MM.1S (cell line): ENCODE data around the gene TMCO4.

Experiments used
- DNase-seq: peaks from one replicate; pipeline ENCODE4 v3.0.0-alpha.2; 2015
- H2AFZ ChIP-seq: fragments of 300-600 bp; sonication (generic); 2 replicates; pipeline ENCODE4 v1.6.0; 2016; ENCODE audit warnings: antibody characterized with exemption, low read length
- H3F3A ChIP-seq: fragments of 300-600 bp; sonication (generic); 2 replicates; pipeline ENCODE4 v1.6.1; 2016; ENCODE audit warnings: mild to moderate bottlenecking, antibody characterized with exemption, low read length, moderate library complexity, mixed read lengths; ENCODE audit not compliant: insufficient read depth
- H3K27ac ChIP-seq: fragments of 300-600 bp; sonication (generic); 2 replicates; pipeline ENCODE4 v1.5.1; 2016; ENCODE audit warnings: mild to moderate bottlenecking, low read length
- H3K27me3 ChIP-seq: fragments of 300-600 bp; sonication (generic); replicated peaks from 2 replicates; pipeline ENCODE4 v1.6.0; 2016; ENCODE audit warnings: low read length; ENCODE audit not compliant: insufficient read depth
- H3K36me3 ChIP-seq: fragments of 300-600 bp; sonication (generic); replicated peaks from 2 replicates; pipeline ENCODE4 v1.6.1; 2016; ENCODE audit warnings: mild to moderate bottlenecking, low read length, mixed read lengths; ENCODE audit not compliant: insufficient read depth
- H3K4me1 ChIP-seq: fragments of 300-600 bp; sonication (generic); 2 replicates; pipeline ENCODE4 v1.6.1; 2016; ENCODE audit warnings: low read length, mixed read lengths
- H3K4me2 ChIP-seq: fragments of 300-600 bp; sonication (generic); 2 replicates; pipeline ENCODE4 v1.6.0; 2016; ENCODE audit warnings: low read depth, low read length
- H3K4me3 ChIP-seq: fragments of 300-600 bp; sonication (generic); 2 replicates; pipeline ENCODE4 v1.5.1; 2016; ENCODE audit warnings: low read length, mixed read lengths
- H3K79me2 ChIP-seq: fragments of 300-600 bp; sonication (generic); 2 replicates; pipeline ENCODE4 v1.6.1; 2016; ENCODE audit warnings: mixed run types, low read length, mixed read lengths
- H3K9ac ChIP-seq: fragments of 300-600 bp; sonication (generic); 2 replicates; pipeline ENCODE4 v1.6.1; 2016; ENCODE audit warnings: low read length, mixed read lengths
- H3K9me2 ChIP-seq: fragments of 300-600 bp; sonication (generic); replicated peaks from 2 replicates; pipeline ENCODE4 v1.6.1; 2016; ENCODE audit warnings: mild to moderate bottlenecking, low read length, mixed read lengths; ENCODE audit not compliant: insufficient read depth
- H3K9me3 ChIP-seq: fragments of 300-600 bp; sonication (generic); replicated peaks from 2 replicates; pipeline ENCODE4 v1.6.1; 2016; ENCODE audit warnings: mild to moderate bottlenecking, low read length, mixed read lengths; ENCODE audit not compliant: insufficient read depth
- H4K20me1 ChIP-seq: fragments of 300-600 bp; sonication (generic); 2 replicates; pipeline ENCODE4 v1.6.1; 2016; ENCODE audit warnings: mild to moderate bottlenecking, low read length, moderate library complexity, mixed read lengths; ENCODE audit not compliant: insufficient read depth
- CTCF ChIP-seq: fragments of 300-600 bp; sonication (generic); IDR thresholded peaks from 2 replicates; pipeline ENCODE4 v1.5.1; 2016; ENCODE audit warnings: antibody characterized with exemption, low read length, mixed read lengths
- EZH2 ChIP-seq: fragments of 300-600 bp; sonication (generic); optimal IDR thresholded peaks from 2 replicates; pipeline ENCODE3; 2017; ENCODE audit warnings: low read depth, mild to moderate bottlenecking, antibody characterized with exemption, low read length, mixed read lengths
- EZH2phosphoT487 ChIP-seq: fragments of 300-600 bp; sonication (generic); IDR thresholded peaks from 2 replicates; pipeline ENCODE4 v1.6.1; 2018; ENCODE audit warnings: antibody characterized with exemption, low read length

Gene TMCO4

GRCh38 chr1:19730793-19731192 is 68.9 kb downstream of the TMCO4 start:
- Histone ChIP-seq H3K4me1 (no peaks in the 10 kb centered on the region), H3K36me3 (no peaks in the 10 kb centered on the region), H3K9me3 (no peaks in the 10 kb centered on the region), H3K9ac (no peak overlapping the region), H3F3A (no peaks in the 10 kb centered on the region), H4K20me1 (no peaks in the 10 kb centered on the region), H3K27ac (no peak overlapping the region), H3K4me2 (no peak overlapping the region), H3K9me2 (no peaks in the 10 kb centered on the region), H2AFZ (no peak overlapping the region), H3K27me3 (no peaks in the 10 kb centered on the region), H3K79me2 (no peaks in the 10 kb centered on the region), H3K4me3 (no peak overlapping the region)
- DNase-seq, result no peak
- no peak for TF ChIP-seq EZH2phosphoT487
- no peak for TF ChIP-seq EZH2
- TF ChIP-seq CTCF, result no peak

- Histone ChIP-seq H4K20me1 (no peaks in the 10 kb centered on the region), H3K4me3 (no peak overlapping the region), H3K27ac (no peak overlapping the region), H3K9ac (no peak overlapping the region), H2AFZ (no peak overlapping the region), H3K9me3 (no peaks in the 10 kb centered on the region), H3K27me3 (no peaks in the 10 kb centered on the region), H3F3A (no peaks in the 10 kb centered on the region), H3K79me2 (no peaks in the 10 kb centered on the region), H3K4me1 (no peaks in the 10 kb centered on the region), H3K36me3 (no peaks in the 10 kb centered on the region), H3K9me2 (no peaks in the 10 kb centered on the region), H3K4me2 (no peak overlapping the region)
- DNase-seq, result no peak
- no peak for TF ChIP-seq EZH2phosphoT487
- no peak for TF ChIP-seq EZH2
- no peak for TF ChIP-seq CTCF
Measured at GRCh38 chr1:19730232-19730631, 69.5 kb downstream of the TMCO4 start.

GRCh38 chr1:19728413-19729145 is 71.1 kb downstream of the TMCO4 start:
- Histone ChIP-seq H3K27me3 (no peaks in the 10 kb centered on the region), H3K9me3 (no peaks in the 10 kb centered on the region), H3K27ac (no peak overlapping the region), H4K20me1 (no peaks in the 10 kb centered on the region), H3K4me1 (no peaks in the 10 kb centered on the region), H3K4me3 (no peak overlapping the region), H3K4me2 (no peak overlapping the region), H3K79me2 (no peaks in the 10 kb centered on the region), H2AFZ (no peak overlapping the region), H3K9ac (no peak overlapping the region), H3K36me3 (no peaks in the 10 kb centered on the region), H3F3A (no peaks in the 10 kb centered on the region), H3K9me2 (no peaks in the 10 kb centered on the region)
- DNase-seq, result no peak
- TF ChIP-seq EZH2phosphoT487, result no peak
- no peak for TF ChIP-seq EZH2
- TF ChIP-seq CTCF, result no peak
